NCI-H2081 (cell line): ENCODE data around the gene NDNF.

ENCODE experiments used
- DNase-seq, 2 experiments: peaks; one replicate each; lab custom pipeline; 2025; lab: John Stamatoyannopoulos, UW

NDNF gene

GRCh38 chr4:121015421-121015820, 56.9 kb downstream of the NDNF start:
- no peak for DNase-seq

DNA sequence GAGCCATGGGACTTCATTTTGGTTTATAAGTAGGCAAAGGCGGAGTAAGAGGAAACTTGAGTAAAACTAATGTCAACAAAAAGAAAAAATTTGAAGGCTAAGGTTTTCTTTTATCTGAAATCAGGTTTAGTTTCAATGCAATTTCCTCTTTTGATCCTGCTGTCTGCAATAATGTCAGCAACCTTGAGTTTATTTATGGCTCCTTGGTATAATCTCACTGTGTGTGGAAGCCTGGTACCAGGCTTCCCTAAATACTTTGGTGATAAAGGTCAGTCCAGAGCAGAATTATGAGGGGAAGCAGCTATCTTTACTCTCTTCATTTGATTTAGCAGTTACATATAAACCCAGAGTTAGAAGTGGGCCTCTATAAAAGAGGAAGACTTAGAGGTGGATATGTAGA, 57.8 kb downstream of the NDNF start:
- DNase-seq = no peak

- no peak for DNase-seq
Observed at GRCh38 chr4:121011780-121012340, 60.5 kb downstream of the NDNF start.

- DNase-seq = no peak
Observed at GRCh38 chr4:121011138-121011537, 61.2 kb downstream of the NDNF start.

- DNase-seq = no peak
Observed at GRCh38 chr4:121009578-121010478, 62.5 kb downstream of the NDNF start.

DNA sequence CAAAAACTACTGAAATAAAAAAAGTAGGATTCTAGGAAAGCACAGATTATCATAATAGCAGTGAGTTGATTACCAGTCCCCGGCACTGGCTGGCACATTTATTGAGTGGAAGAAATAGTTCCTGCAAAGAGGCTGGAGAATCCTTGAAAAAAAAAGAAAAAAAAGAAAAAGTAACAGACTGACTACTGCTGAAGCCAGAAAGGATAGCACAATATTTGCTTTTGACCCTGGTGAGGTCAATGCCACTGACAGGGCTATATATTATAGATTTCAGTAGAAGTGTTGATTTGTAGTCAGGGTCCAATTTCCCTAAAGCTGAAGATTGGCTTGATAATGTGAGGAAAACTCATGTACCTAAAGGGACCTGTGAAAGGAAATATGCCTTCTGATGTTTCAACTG, 64.7 kb downstream of the NDNF start:
- no peak for DNase-seq

DNA sequence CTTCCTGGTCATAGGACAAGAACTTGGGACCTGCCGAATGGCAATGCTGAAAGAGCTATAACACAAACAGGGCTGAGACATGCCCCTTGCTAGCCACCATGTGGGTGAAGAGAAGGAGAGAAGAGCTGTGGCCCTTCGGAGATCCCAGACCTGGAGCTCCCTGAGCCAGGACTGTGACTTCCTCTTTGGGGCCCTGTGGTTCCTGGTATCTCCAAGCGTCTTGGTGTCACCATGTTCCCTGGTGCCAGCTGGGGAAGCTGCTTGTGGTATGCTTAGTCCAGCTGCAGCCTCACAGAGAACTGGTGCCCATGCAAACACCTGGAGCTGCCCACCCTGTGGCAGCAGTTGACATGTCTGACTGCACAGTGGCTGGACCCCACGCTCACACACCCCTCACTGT, 68.5 kb downstream of the NDNF start:
- no peak for DNase-seq

DNA sequence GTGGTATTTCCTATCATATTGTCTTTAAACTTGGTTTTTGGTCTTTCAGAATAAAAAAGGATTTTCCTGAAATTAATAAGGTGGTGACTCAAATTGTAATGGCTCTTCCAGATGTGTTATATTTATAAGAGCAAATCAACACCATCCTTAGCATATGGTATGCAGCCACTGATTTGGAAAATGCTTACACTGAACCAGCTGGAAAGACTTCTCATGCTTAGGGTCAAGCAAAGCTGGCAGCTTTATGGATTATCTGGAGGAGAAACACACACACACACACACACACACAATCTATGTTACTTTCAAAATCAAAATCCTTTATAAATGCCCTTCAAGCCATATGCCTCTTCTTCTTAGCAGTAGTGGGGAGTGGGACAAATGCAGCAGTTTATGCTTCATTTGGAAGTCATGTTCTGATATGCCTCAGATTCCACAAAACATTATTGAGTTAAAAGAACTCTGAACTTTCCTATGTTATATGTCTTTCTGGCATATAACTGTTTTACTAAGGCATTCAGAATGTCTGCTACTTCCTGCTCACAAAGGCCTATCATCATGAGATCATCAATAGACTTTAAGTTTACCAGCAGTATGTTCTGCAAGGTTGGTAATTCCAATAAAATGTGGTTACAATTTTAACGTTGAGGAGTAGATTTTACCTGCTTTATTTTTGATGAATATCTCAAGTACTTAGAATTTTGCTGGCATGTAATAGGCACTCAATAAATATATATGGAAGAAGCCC, 76.9 kb downstream of the NDNF start:
- DNase-seq = no peak

- DNase-seq = no peak
Observed at GRCh38 chr4:120994521-120994920, 77.8 kb downstream of the NDNF start.

DNA sequence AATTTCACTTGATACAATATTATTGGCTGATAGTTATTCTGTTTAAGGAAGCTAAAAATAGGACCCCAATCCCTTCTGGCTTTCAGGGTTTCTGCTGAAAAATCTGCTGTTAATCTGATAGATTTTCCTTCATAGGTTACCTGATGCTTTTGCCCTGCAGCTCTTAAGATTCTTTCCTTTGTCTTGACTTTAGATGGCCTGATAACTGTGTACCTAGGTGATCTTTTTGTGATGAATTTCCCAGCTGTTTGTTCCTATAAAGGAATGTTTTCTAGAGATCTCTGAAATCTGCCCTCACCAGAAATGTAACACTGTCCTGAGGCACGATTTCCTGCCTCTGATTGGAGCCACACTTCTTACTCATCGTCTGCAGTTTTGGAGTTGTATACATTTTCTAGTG, 80.5 kb downstream of the NDNF start:
- no peak for DNase-seq

DNA sequence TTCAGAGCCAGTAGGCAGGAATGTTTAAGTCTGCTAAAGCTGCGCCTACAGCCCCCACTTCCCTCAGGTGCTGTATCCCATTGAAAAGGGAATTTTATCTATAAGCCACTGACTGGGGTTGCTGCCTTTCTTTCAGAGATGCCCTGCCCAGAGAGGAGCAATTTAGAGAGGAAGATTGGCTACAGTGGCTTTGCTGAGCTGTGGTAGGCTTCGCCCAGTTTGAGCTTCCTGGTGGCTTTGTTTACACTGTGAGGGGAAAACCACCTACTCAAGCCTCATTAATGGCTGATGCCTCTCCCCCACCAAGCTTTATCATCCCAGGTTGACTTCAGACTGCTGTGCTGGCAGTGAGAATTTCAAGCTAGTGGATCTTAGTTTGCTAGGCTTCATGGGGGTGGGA, 82.1 kb downstream of the NDNF start:
- DNase-seq = no peak
